Erythroblast (primary cell): ENCODE results near the gene RNPC3.

Experiments
- GATA1 ChIP-seq: IDR thresholded peaks from 2 replicates; pipeline ENCODE4 v1.6.1; 2011; ENCODE audit warnings: low read depth, mild to moderate bottlenecking, control low read depth, low read length, moderate library complexity
- POLR2A ChIP-seq: IDR thresholded peaks from 2 replicates; pipeline ENCODE4 v1.6.1; 2011; ENCODE audit warnings: mild to moderate bottlenecking, low read length

DNA sequence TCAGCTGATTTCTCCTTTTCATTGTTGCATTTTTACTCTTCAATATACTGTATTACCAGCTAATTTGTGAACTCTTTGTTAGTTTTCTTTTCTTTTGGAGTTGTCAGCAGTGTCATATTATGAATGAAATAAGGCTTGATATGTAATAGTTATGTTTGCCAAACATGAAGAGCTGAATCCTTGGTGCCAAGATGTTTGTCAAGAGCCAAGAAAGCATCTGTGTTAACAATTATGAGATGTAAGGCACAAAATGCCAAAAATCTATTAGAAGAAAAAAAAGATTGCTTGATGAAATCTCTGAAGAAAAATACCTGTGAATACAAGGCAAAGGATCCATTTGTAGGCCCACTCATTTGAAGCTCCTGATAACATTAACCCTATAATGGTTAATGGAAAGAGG, 48.4 kb upstream of the RNPC3 start:
- TF ChIP-seq POLR2A: no peak
- no peak for TF ChIP-seq GATA1
